Neuronal stem cell (in vitro differentiated cells): ENCODE measurements around the gene GLIS1.

Experiments used
- DNase-seq: peaks from one replicate; pipeline ENCODE4 v3.0.0-alpha.2; 2013; ENCODE audit warnings: low spot score
- H2AFZ ChIP-seq: one replicate; pipeline ENCODE4 v1.6.1; 2013; ENCODE audit warnings: mild to moderate bottlenecking, low read length, inconsistent platforms
- H2AK5ac ChIP-seq: 2 replicates; pipeline ENCODE4 v1.6.1; 2013; ENCODE audit warnings: low read depth, mild to moderate bottlenecking, inconsistent platforms, low read length, moderate library complexity, mixed read lengths
- H2BK120ac ChIP-seq: 2 replicates; pipeline ENCODE4 v1.6.1; 2013; ENCODE audit warnings: low read depth, mild to moderate bottlenecking, inconsistent platforms, low read length, moderate library complexity, mixed read lengths
- H2BK12ac ChIP-seq: one replicate; pipeline ENCODE4 v1.6.1; 2013; ENCODE audit warnings: low read length, inconsistent platforms
- H2BK15ac ChIP-seq: 2 replicates; pipeline ENCODE4 v1.6.1; 2013; ENCODE audit warnings: mild to moderate bottlenecking, low read length, inconsistent platforms, mixed read lengths
- H2BK5ac ChIP-seq: one replicate; pipeline ENCODE4 v1.6.1; 2013; ENCODE audit warnings: inconsistent platforms, mild to moderate bottlenecking, low read length, moderate library complexity
- H3K14ac ChIP-seq: one replicate; pipeline ENCODE4 v1.6.1; 2013; ENCODE audit warnings: low read length, inconsistent platforms
- H3K18ac ChIP-seq: 2 replicates; pipeline ENCODE4 v1.6.1; 2013; ENCODE audit warnings: low read length, inconsistent platforms
- H3K23ac ChIP-seq: 2 replicates; pipeline ENCODE4 v1.6.1; 2013; ENCODE audit warnings: low read depth, mild to moderate bottlenecking, mixed read lengths, low read length, inconsistent platforms; ENCODE audit not compliant: poor library complexity
- H3K27ac ChIP-seq: replicated peaks from 3 replicates; pipeline ENCODE4 v1.5.1; 2013; ENCODE audit warnings: low read length, inconsistent platforms
- H3K27me3 ChIP-seq, 3 experiments: 2 replicates each; pipeline ENCODE4 v1.6.1; 2013; ENCODE audit warnings: low read length in 3 of 3, mild to moderate bottlenecking in 2 of 3, inconsistent platforms in 1 of 3, low read depth in 1 of 3, mixed read lengths in 1 of 3, moderate library complexity in 1 of 3; ENCODE audit not compliant: control insufficient read depth in 3 of 3, insufficient read depth in 3 of 3
- H3K36me3 ChIP-seq, 2 donors: replicated peaks in 1 of 2; 2 replicates each; pipeline ENCODE4 v1.6.1; 2013; ENCODE audit warnings: low read length in 2 of 2; ENCODE audit not compliant: control insufficient read depth in 2 of 2, insufficient read depth in 2 of 2
- H3K4ac ChIP-seq: 2 replicates; pipeline ENCODE4 v1.6.1; 2013; ENCODE audit warnings: inconsistent platforms, mild to moderate bottlenecking, low read length, moderate library complexity
- H3K4me1 ChIP-seq, 2 donors: 1 replicate in 1 of 2; 2 replicates in 1 of 2; pipeline ENCODE4 v1.6.1; 2013; ENCODE audit warnings: low read length in 2 of 2, low read depth in 1 of 2; ENCODE audit not compliant: control insufficient read depth in 2 of 2, insufficient read depth in 1 of 2
- H3K4me2 ChIP-seq: one replicate; pipeline ENCODE4 v1.6.1; 2013; ENCODE audit warnings: mild to moderate bottlenecking, low read length, inconsistent platforms; ENCODE audit not compliant: insufficient read depth, poor library complexity, severe bottlenecking
- H3K4me3 ChIP-seq, 2 donors: 2 replicates each; pipeline ENCODE4 v1.5.1; 2013; ENCODE audit warnings: low read length in 2 of 2, mild to moderate bottlenecking in 2 of 2, inconsistent platforms in 1 of 2, moderate library complexity in 1 of 2
- H3K79me1 ChIP-seq: one replicate; pipeline ENCODE4 v1.6.1; 2013; ENCODE audit warnings: low read depth, mild to moderate bottlenecking, inconsistent platforms, low read length, moderate library complexity
- H3K9ac ChIP-seq: one replicate; pipeline ENCODE4 v1.6.1; 2013; ENCODE audit warnings: mild to moderate bottlenecking, low read depth, low read length, inconsistent platforms; ENCODE audit not compliant: poor library complexity
- H3K9me3 ChIP-seq, 2 donors: replicated peaks in 1 of 2; 2 replicates each; pipeline versions ENCODE3 to v1.6.1; 2013; ENCODE audit warnings: low read length in 2 of 2, mild to moderate bottlenecking in 2 of 2, inconsistent platforms in 1 of 2, low read depth in 1 of 2, mixed read lengths in 1 of 2, moderate library complexity in 1 of 2; ENCODE audit not compliant: control insufficient read depth in 2 of 2, insufficient read depth in 1 of 2
- H4K8ac ChIP-seq: one replicate; pipeline ENCODE4 v1.6.1; 2013; ENCODE audit warnings: low read depth, mild to moderate bottlenecking, inconsistent platforms, low read length, moderate library complexity
- H4K91ac ChIP-seq: one replicate; pipeline ENCODE4 v1.6.1; 2013; ENCODE audit warnings: low read length, low read depth, mild to moderate bottlenecking, inconsistent platforms; ENCODE audit not compliant: poor library complexity
- WGBS, 2 donors: extraction: QIAGEN DNeasy Blood & Tissue Kit; methylation state at CpG; one replicate each; pipeline ENCODE4 v1.1.7; 2013; ENCODE audit warnings: missing lambda C conversion rate in 2 of 2, mixed read lengths in 1 of 2; ENCODE audit not compliant: insufficient read length in 2 of 2, insufficient replicate concordance in 1 of 2; ENCODE audit errors: extremely low coverage in 2 of 2; 5-methylcytosine and 5-hydroxymethylcytosine counted together

GLIS1 gene

GRCh38 chr1:53689223-53689622, 49.7 kb downstream of the GLIS1 start:
- Histone ChIP-seq H3K18ac (peak overlapping the region; percentile 16), H3K27ac (no peak overlapping the region), H2BK12ac (no peak overlapping the region), H3K36me3 (no peaks in the 10 kb centered on the region), H3K14ac (no peak overlapping the region), H3K4me1 (peaks cover 0 to 14% of the 10 kb centered on the region in 2 donors), H2AK5ac (peak overlapping the region; percentile 29), H2BK5ac (no peak overlapping the region), H3K4ac (no peak overlapping the region), H3K9me3 (no peaks in the 10 kb centered on the region), H3K4me3 (no peak overlapping the region), H3K23ac (no peak overlapping the region), H3K79me1 (no peaks in the 10 kb centered on the region), H3K9ac (no peak overlapping the region), H4K91ac (no peak overlapping the region), H3K4me2 (no peak overlapping the region), H2BK15ac (no peak overlapping the region), H4K8ac (no peak overlapping the region), H3K27me3 (peaks cover 0 to 45% (median 0%) of the 10 kb centered on the region in 3 experiments), H2BK120ac (no peak overlapping the region), H2AFZ (no peak overlapping the region)
- no peak for DNase-seq
- WGBS, 2 donors, result no CpG with 5 or more reads among the region's 4 CpGs

DNA sequence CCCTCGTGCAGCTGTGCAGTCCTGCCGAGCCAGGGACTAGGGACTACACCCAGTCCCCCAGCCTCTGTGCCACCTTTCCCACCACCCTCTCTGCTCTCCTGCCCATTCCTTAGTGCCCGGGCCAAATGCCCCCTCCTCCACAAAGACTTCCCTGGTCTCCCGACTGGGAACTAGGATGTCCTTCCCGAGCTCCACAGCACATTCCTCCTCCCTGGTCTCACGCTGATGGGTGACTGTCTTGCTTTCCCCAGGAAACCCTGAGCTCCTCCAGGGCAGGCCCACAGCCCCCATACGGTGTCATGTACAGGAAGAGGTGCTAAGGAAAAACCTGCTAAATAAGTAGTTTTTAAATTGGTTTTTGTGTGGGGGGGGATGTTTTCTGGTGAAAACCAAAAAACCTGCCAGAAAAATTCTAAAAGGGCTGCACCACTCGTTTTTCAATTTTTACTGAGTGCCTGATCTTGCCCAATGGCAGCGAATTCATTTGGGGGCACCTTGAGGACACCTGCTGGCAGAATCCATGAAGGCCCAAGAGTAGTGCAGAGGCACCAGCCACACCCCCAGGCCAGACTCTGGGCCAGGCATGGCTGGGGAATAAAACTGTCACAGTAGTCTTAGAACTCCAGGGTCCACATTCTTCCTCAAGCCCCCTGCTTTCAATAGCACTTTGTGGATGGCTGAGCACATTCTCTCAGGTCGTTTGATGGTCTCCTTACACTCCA, 50.4 kb downstream of the GLIS1 start:
- Histone ChIP-seq H3K36me3 (no peaks in the 10 kb centered on the region), H2BK120ac (no peak overlapping the region), H4K8ac (no peak overlapping the region), H2BK15ac (no peak overlapping the region), H2BK12ac (no peak overlapping the region), H3K23ac (no peak overlapping the region), H3K9ac (no peak overlapping the region), H3K27me3 (peaks cover 0 to 47% (median 0%) of the 10 kb centered on the region in 3 experiments), H3K4me1 (peaks cover 0 to 14% of the 10 kb centered on the region in 2 donors), H2BK5ac (no peak overlapping the region), H3K4me3 (no peak overlapping the region), H2AFZ (no peak overlapping the region), H3K79me1 (no peaks in the 10 kb centered on the region), H2AK5ac (peak overlapping the region; percentile 15), H3K14ac (no peak overlapping the region), H3K9me3 (no peaks in the 10 kb centered on the region), H3K4ac (no peak overlapping the region), H3K4me2 (no peak overlapping the region), H3K18ac (peak overlapping the region; percentile 22), H3K27ac (no peak overlapping the region), H4K91ac (no peak overlapping the region)
- WGBS, 2 donors, result no CpG with 5 or more reads among the region's 10 CpGs
- no peak for DNase-seq

DNA sequence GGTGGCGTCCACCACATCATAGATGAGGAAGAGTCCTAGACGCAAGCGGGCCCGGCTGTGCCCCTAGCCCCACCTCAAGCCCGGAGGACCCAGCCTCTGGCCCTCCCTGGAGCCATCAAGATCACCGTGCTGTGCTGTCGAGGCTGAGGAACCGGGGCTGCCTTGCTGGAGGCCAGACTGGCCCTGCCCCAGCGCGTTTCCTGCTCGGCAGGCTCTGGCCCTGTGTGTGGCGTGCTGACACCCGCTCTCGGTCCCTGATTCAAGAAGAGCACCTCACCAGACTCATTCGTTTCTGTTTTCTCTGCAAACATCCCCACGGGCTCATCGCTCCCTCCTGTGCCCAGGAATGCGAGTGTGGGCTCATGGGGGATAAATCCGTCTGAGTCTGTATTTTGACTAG, 51.1 kb downstream of the GLIS1 start:
- H3K36me3 ChIP-seq, result no peaks in the 10 kb centered on the region
- no peak overlapping the region for H2BK12ac ChIP-seq
- H3K27me3 ChIP-seq, result peaks cover 0 to 52% (median 0%) of the 10 kb centered on the region in 3 experiments
- H2BK5ac ChIP-seq, result no peak overlapping the region
- no peak overlapping the region for H2AFZ ChIP-seq
- H3K9me3 ChIP-seq, result no peaks in the 10 kb centered on the region
- H3K9ac ChIP-seq, result no peak overlapping the region
- H3K14ac ChIP-seq, result peak overlapping the region; percentile 97
- H2AK5ac ChIP-seq, result peak overlapping the region; percentile 15
- H3K18ac ChIP-seq, result peak overlapping the region; percentile 50
- no peak overlapping the region for H4K8ac ChIP-seq
- H2BK15ac ChIP-seq, result no peak overlapping the region
- H3K4ac ChIP-seq, result no peak overlapping the region
- H3K4me1 ChIP-seq, result peaks cover 0 to 14% of the 10 kb centered on the region in 2 donors
- H3K23ac ChIP-seq, result no peak overlapping the region
- no CpG with 5 or more reads among the region's 19 CpGs for WGBS, 2 donors
- no peak overlapping the region for H3K27ac ChIP-seq
- no peaks in the 10 kb centered on the region for H3K79me1 ChIP-seq
- H4K91ac ChIP-seq, result no peak overlapping the region
- no peak overlapping the region for H2BK120ac ChIP-seq
- no peak overlapping the region for H3K4me3 ChIP-seq
- H3K4me2 ChIP-seq, result no peak overlapping the region
- no peak for DNase-seq

DNA sequence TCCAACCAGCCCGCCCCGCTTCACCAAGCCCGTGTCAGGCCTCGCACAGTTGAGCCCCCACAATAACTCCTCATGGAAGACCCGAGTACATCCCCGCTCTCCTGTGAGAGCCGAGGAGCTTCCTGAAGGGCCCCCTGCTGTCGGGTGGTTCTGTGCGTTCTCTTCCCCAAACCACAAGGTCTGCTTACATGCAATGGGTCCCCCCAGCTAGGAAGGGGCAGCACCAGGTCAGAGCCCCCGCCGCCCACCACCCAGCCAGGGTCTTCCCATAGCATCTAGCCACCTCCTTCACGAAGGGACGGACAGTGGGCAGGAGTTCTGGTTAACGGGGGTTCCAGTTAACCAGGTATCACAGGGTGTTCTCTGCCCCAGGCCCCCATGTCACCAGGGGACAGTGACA, 51.5 kb downstream of the GLIS1 start:
- no peak overlapping the region for H2BK5ac ChIP-seq
- peaks cover 0 to 56% (median 0%) of the 10 kb centered on the region in 3 experiments for H3K27me3 ChIP-seq
- no peaks in the 10 kb centered on the region for H3K36me3 ChIP-seq
- no peak overlapping the region for H2AFZ ChIP-seq
- H2BK15ac ChIP-seq, result peak overlapping the region; percentile 58
- H2BK120ac ChIP-seq, result no peak overlapping the region
- no peak overlapping the region for H2BK12ac ChIP-seq
- no peak overlapping the region for H3K23ac ChIP-seq
- H3K4me2 ChIP-seq, result no peak overlapping the region
- no peak overlapping the region for H4K91ac ChIP-seq
- WGBS, 2 donors, result no CpG with 5 or more reads among the region's 14 CpGs
- H3K27ac ChIP-seq, result no peak overlapping the region
- H4K8ac ChIP-seq, result no peak overlapping the region
- no peak overlapping the region for H3K9ac ChIP-seq
- no peak overlapping the region for H2AK5ac ChIP-seq
- no peaks in the 10 kb centered on the region for H3K79me1 ChIP-seq
- H3K18ac ChIP-seq, result peak overlapping the region; percentile 5
- H3K14ac ChIP-seq, result no peak overlapping the region
- no peaks in the 10 kb centered on the region for H3K9me3 ChIP-seq
- H3K4me3 ChIP-seq, result no peak overlapping the region
- no peak for DNase-seq
- H3K4me1 ChIP-seq, result peaks cover 0 to 14% of the 10 kb centered on the region in 2 donors
- no peak overlapping the region for H3K4ac ChIP-seq
